Sigmoid colon (tissue), 7 donors: ENCODE measurements around the gene MPST. TPM values are rescaled to one million over a fixed set of nuclear protein-coding genes. Genes with fewer than 3 reads are reported as not detected.

Experiments
- DNase-seq: peaks from one replicate; pipeline ENCODE4 v3.0.0-alpha.2; 2019
- H3K27ac ChIP-seq, 4 donors: fragments of 200-600 bp; sonication (generic); one replicate each; pipeline ENCODE4 v1.5.1; 2016 to 2019; ENCODE audit warnings: mild to moderate bottlenecking in 1 of 4
- H3K27me3 ChIP-seq, 3 donors: fragments of 200-600 bp; sonication (generic); one replicate each; pipeline ENCODE4 v1.5.1; 2019; ENCODE audit warnings: mild to moderate bottlenecking in 1 of 3
- H3K36me3 ChIP-seq, 4 donors: fragments of 200-600 bp; sonication (generic); one replicate each; pipeline ENCODE4 v1.5.1; 2016 to 2019
- H3K4me1 ChIP-seq, 4 donors: fragments of 200-600 bp; sonication (generic); one replicate each; pipeline ENCODE4 v1.5.1; 2017 to 2019
- H3K4me3 ChIP-seq, 4 donors: fragments of 200-600 bp; sonication (generic); one replicate each; pipeline ENCODE4 v1.5.1; 2017 to 2019; ENCODE audit warnings: mild to moderate bottlenecking in 2 of 4, moderate library complexity in 1 of 4
- H3K9me3 ChIP-seq, 4 donors: fragments of 200-600 bp in 3 of 4; sonication (generic) in 3 of 4; one replicate each; pipeline versions ENCODE4 v1.5.1 to v1.6.1; 2013 to 2019
- EP300 ChIP-seq, 4 donors: sonication (generic); formaldehyde crosslinking; IDR thresholded peaks; one replicate each; pipeline ENCODE4 v1.6.1; 2017; ENCODE audit warnings: antibody characterized with exemption in 4 of 4
- POLR2A ChIP-seq, 2 donors: fragments of 450-650 bp; IDR thresholded peaks; one replicate each; pipeline ENCODE4 v1.6.1; 2016; ENCODE audit warnings: antibody characterized with exemption in 2 of 2, mild to moderate bottlenecking in 2 of 2, moderate library complexity in 2 of 2
- POLR2AphosphoS5 ChIP-seq, 4 donors: sonication (generic); formaldehyde crosslinking; IDR thresholded peaks; one replicate each; pipeline ENCODE4 v1.6.1; 2017; ENCODE audit warnings: antibody characterized with exemption in 4 of 4
- WGBS, 2 donors: extraction: QIAGEN DNeasy Blood & Tissue Kit; methylation state at CpG; one replicate each; pipeline ENCODE4 v1.1.7; 2013; 5-methylcytosine and 5-hydroxymethylcytosine counted together
- intact Hi-C: fragments of 100-400 bp; cut with DNase I; formaldehyde crosslinking; loops from one replicate; pipeline ENCODE4 v1.15.1; 2023
- polyA plus RNA-seq, 3 donors: library from polyadenylated mRNA; stranded (reverse); fragments of 200-250 nt; gene quantifications; one replicate each; pipeline ENCODE4 v1.2.3, GENCODE V29; 2013
- total RNA-seq, 4 donors: library from RNA; depleted of rRNA; stranded (reverse); fragments of >200 nt; gene quantifications; one replicate each; pipeline ENCODE4 v1.1.0, GENCODE V29; 2016
- TF ChIP-seq, protein P1 (sequence below), 4 experiments: fragments of 450-650 bp in 3 of 4; fragments of 200-600 bp in 1 of 4; IDR thresholded peaks; one replicate each; pipeline ENCODE4 v1.5.1; 2016 to 2019; ENCODE audit warnings: antibody characterized with exemption in 4 of 4, mild to moderate bottlenecking in 3 of 4, moderate library complexity in 2 of 4
- donor health status: healthy with polysubstance abuse.
- donor health status: Bipolar disorder and iron deficiency.
- donor health status: healthy.

MPST gene
- total and polyA plus RNA-seq, 7 donors = 94.2 to 340 (median 143) TPM

DNA sequence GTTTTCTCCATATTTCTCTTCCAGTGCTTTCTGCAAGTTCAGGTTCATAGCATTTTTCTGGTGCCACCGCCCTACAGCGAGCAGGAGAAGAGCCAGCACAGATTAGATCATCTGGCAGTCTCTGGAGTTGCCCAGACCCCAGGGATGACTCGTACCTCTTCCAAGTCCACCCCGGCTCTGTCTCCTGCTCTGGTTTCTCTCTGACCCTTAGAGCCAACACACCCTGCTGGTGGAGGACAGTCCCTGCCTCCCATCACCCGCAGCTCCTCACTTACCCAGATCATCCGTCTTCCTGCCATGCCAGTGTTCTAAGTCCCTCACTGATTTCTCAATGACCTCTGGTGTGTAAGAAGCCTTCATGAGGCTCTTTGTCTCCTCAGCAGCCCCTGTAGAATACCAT, 28.3 kb upstream of the MPST start:
- no peak for DNase-seq
- Histone ChIP-seq H3K27me3 (peaks cover 0 to 33% (median 3%) of the 10 kb centered on the region in 3 donors), H3K27ac (no peak overlapping the region), H3K9me3 (peaks cover 0 to 3% (median 1%) of the 10 kb centered on the region in 4 donors), H3K4me1 (no peaks in the 10 kb centered on the region), H3K36me3 (no peaks in the 10 kb centered on the region), H3K4me3 (no peak overlapping the region)
- 71 to 77% methylated on average over 6 of the region's 6 CpGs for WGBS, 2 donors
- intact Hi-C loops = no loop called here
- TF ChIP-seq EP300 (IDR thresholded peaks at IDR 0.05) = no peak
- TF ChIP-seq POLR2A (IDR thresholded peaks at IDR 0.05) = no peak
- no peak for TF ChIP-seq POLR2AphosphoS5 (IDR thresholded peaks at IDR 0.05)
- TF ChIP-seq, protein P1, sequence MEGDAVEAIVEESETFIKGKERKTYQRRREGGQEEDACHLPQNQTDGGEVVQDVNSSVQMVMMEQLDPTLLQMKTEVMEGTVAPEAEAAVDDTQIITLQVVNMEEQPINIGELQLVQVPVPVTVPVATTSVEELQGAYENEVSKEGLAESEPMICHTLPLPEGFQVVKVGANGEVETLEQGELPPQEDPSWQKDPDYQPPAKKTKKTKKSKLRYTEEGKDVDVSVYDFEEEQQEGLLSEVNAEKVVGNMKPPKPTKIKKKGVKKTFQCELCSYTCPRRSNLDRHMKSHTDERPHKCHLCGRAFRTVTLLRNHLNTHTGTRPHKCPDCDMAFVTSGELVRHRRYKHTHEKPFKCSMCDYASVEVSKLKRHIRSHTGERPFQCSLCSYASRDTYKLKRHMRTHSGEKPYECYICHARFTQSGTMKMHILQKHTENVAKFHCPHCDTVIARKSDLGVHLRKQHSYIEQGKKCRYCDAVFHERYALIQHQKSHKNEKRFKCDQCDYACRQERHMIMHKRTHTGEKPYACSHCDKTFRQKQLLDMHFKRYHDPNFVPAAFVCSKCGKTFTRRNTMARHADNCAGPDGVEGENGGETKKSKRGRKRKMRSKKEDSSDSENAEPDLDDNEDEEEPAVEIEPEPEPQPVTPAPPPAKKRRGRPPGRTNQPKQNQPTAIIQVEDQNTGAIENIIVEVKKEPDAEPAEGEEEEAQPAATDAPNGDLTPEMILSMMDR (IDR thresholded peaks at IDR 0.05) = no peak

DNA sequence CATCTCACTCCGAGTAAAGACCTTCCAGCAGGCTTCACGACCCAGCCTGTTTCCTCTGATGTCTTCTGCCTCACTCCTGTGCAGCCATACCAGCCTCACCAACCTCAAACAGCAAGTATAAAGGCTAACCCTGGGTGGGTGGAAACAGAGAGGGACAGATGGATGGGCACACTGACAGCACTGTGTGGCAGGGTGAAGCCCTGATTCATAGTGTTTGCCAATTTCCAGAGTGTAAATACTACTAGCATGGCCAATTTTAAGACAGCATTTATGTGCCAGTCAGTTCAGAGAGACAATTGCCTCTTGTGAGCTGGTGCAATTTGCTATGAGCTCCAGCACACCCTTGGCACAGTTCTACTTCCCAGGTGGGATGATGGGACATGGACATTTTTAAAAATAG, 21.8 kb upstream of the MPST start:
- Histone ChIP-seq H3K27me3 (peaks cover 0 to 6% (median 0%) of the 10 kb centered on the region in 3 donors), H3K4me1 (no peaks in the 10 kb centered on the region), H3K27ac (no peak overlapping the region), H3K9me3 (no peaks in the 10 kb centered on the region), H3K4me3 (no peak overlapping the region), H3K36me3 (no peaks in the 10 kb centered on the region)
- WGBS, 2 donors = 80 to 85% methylated on average over 2 of the region's 2 CpGs
- TF ChIP-seq POLR2A (IDR thresholded peaks at IDR 0.05) (no peak), POLR2AphosphoS5 (IDR thresholded peaks at IDR 0.05) (no peak), EP300 (IDR thresholded peaks at IDR 0.05) (no peak)
- TF ChIP-seq, protein P1 (IDR thresholded peaks at IDR 0.05) = no peak
- DNase-seq = no peak
- intact Hi-C loops = no loop called here

DNA sequence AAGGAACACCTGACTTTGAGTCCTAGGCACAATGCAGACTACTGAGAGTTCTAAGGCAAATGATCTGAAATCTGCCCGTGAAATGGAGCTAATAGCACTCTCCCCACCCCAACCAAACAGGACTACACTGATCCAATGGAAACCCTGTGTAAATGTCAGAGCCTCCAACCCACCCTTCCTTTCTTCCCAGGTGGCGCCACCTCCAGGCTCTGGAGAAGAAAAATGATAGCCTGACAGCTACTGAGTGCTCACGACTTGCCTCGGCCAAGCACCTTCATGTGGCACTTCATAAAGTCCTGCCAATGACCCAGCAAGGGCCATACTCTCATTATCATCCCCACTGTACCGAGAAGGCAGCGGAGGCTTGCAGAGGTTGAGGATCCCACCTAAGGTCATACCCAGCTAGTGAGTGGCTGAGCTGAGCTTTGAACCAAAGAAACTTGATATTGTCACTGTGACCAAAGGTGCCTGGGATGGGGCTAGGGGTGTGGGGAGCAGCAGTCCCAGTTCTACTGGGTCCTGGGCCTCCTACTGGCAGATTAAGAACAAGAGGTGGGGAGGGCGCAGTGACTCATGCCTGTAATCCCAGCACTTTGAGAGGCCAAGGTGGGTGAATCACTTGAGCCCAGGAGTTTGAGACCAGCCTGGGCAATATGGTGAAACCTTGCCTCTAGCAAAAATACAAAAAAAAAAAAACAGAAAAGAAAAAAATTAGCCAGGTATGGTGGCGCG, 20.8 kb upstream of the MPST start:
- intact Hi-C loops = no loop called here
- TF ChIP-seq EP300 (IDR thresholded peaks at IDR 0.05) (no peak), POLR2A (IDR thresholded peaks at IDR 0.05) (no peak), POLR2AphosphoS5 (IDR thresholded peaks at IDR 0.05) (no peak)
- TF ChIP-seq, protein P1 (IDR thresholded peaks at IDR 0.05) = no peak
- Histone ChIP-seq H3K4me1 (no peaks in the 10 kb centered on the region), H3K27ac (no peak overlapping the region), H3K9me3 (no peaks in the 10 kb centered on the region), H3K27me3 (peaks cover 0 to 15% (median 0%) of the 10 kb centered on the region in 3 donors), H3K4me3 (no peak overlapping the region), H3K36me3 (no peaks in the 10 kb centered on the region)
- 85% methylated on average over 9 of the region's 9 CpGs for WGBS, 2 donors
- no peak for DNase-seq

DNA sequence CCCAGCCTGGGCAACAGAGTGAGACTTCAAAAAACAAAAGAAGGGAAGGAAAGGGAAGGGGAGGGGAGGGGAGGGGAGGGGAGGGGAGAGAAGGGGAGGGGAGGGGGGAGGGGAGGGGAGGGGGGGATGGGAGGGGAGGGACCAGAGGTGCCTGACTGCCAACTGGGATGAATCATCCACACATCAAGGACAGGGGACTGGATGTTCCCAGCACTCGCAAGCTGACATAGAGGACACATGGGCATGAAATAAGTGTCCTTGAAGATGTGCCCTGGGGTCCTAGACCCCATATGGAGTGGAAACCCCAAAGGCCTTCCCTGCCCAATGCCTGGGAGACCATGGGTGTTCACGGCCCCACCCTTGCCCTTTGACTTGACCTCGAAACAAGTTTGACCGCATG, 20.1 kb upstream of the MPST start:
- TF ChIP-seq POLR2A (IDR thresholded peaks at IDR 0.05) = no peak
- TF ChIP-seq, protein P1 (IDR thresholded peaks at IDR 0.05) = no peak
- TF ChIP-seq POLR2AphosphoS5 (IDR thresholded peaks at IDR 0.05) = no peak
- no peak for TF ChIP-seq EP300 (IDR thresholded peaks at IDR 0.05)
- no peaks in the 10 kb centered on the region for H3K36me3 ChIP-seq
- intact Hi-C loops = no loop called here
- no peaks in the 10 kb centered on the region for H3K9me3 ChIP-seq
- H3K27ac ChIP-seq = no peak overlapping the region
- no peak overlapping the region for H3K4me3 ChIP-seq
- no peak for DNase-seq
- WGBS, 2 donors = 69 to 88% methylated on average over 4 of the region's 4 CpGs
- H3K4me1 ChIP-seq = no peaks in the 10 kb centered on the region
- H3K27me3 ChIP-seq = peaks cover 0 to 15% (median 0%) of the 10 kb centered on the region in 3 donors
